ENCODE results near the gene TEAD1. TPM values are rescaled to one million over a fixed set of nuclear protein-coding genes. Genes with fewer than 3 reads are reported as not detected.

TEAD1 gene
- total RNA-seq, 1 experiment from 2014 or later, result 106 TPM

DNA sequence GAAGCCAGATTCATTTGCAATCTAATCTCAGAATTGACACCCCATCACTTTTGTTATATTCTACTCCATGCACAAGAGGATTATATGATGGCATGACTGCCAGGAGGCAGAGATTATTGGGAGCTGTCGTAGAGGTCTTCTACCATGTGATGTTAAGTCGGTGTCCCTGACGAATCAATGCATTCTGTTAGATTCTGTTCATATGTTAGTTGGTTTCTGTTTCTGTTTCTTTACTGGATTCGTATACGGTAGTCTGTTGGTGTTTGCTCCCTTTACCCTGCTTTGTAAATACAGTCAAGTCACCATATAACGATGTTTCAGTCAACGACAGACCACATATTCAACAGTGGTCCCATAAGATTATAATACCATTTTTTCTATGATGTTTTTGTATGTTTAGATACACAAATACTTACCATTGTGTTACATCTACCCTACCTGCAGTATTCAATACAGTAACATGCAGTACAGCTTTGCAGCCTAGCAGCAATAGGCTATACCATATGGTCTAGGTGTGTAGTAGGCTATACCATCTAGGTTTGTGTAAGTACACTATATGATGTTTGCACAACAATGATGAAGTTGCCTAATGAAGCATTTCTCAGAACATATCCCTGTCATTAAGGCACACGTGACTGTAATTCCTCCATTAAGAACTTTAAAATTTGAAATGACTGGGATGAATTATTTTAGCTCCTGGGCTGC, 312.1 kb downstream of the TEAD1 start:
- Histone ChIP-seq H3K4me2 (no peak overlapping the region), H3K27me3 (ENCODE audit: insufficient read depth, low read depth) (no peaks in the 10 kb centered on the region), H3K36me3 (ENCODE audit: low read depth) (no peaks in the 10 kb centered on the region), H3F3A (ENCODE audit: insufficient read depth, low read depth) (no peaks in the 10 kb centered on the region), H3K27ac (no peak overlapping the region), H3K4me3 (no peak overlapping the region), H3K4me1 (replicated peaks; ENCODE audit: insufficient read depth) (no peaks in the 10 kb centered on the region), H3K79me2 (ENCODE audit: low read depth) (no peaks in the 10 kb centered on the region), H2AFZ (no peak overlapping the region), H4K20me1 (ENCODE audit: insufficient read depth) (no peaks in the 10 kb centered on the region), H3K9me2 (ENCODE audit: insufficient read depth) (no peaks in the 10 kb centered on the region), H3K9me3 (ENCODE audit: insufficient read depth, low read depth) (no peaks in the 10 kb centered on the region)
- intact Hi-C loops (cut with micrococcal nuclease; ENCODE audit: unreplicated experiment), result no loop called here
- no TSS peak for BruUV-seq (replicated peaks)
- TF ChIP-seq EZH2 (IDR thresholded peaks at IDR 0.05; ENCODE audit: low read depth) (no peak), CTCF (conservative IDR thresholded peaks at IDR 0.05) (no peak)
- POLR2A ChIA-PET (ENCODE audit: unreplicated experiment), result no interaction called here
- CTCF ChIA-PET, result interaction anchor here (0.6 kb wide), 1 partner anchor 700 kb away, joined by 3 read pairs; no protein-coding TSS in a partner anchor
- no peak for DNase-seq

DNA sequence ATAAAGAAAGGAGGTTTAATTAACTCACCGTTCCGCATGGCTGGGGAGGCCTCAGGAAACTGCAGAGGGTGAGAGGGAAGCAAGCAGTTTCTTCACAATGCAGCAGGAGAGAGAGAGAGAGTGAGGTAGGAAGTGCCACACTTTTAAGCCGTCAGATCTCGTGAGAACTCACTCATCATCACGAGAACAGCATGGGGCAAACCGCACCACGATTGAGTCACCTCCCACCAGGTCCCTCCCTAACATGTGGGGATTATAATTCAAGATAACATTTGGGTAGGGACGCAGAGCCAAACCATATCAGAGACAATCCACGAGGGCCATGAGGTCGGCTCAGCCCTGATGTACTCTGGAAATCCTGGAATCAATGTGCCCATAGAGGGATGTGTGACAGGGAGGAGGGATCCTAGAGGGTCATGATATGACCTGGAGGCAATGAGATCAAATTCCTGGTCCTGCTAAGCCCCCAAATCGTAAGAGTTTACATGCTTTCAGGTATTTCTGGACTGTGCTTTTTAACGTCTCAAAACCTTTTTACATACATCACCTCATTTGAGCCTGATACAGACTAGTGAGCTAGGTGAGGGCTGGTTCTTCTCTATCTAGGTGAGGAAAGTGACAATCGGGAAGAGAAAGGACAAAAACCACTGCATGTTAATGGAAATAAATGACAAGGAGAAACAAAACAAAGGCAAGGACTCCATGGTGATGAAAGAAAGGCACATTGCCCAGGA, 315.4 kb downstream of the TEAD1 start:
- H2AFZ ChIP-seq, result no peak overlapping the region
- H3F3A ChIP-seq (ENCODE audit: insufficient read depth, low read depth), result peaks cover 7% of the 10 kb centered on the region; the same call in 1 of the 2 replicates
- peaks cover 15% of the 10 kb centered on the region for H3K4me1 ChIP-seq (replicated peaks; ENCODE audit: insufficient read depth)
- no peak overlapping the region for H3K4me2 ChIP-seq
- no peaks in the 10 kb centered on the region for H3K9me3 ChIP-seq (ENCODE audit: insufficient read depth, low read depth)
- ChIA-PET POLR2A (ENCODE audit: unreplicated experiment) (no interaction called here), CTCF (no interaction called here)
- DNase-seq, result no peak
- H4K20me1 ChIP-seq (ENCODE audit: insufficient read depth), result no peaks in the 10 kb centered on the region
- no peaks in the 10 kb centered on the region for H3K27me3 ChIP-seq (ENCODE audit: insufficient read depth, low read depth)
- H3K79me2 ChIP-seq (ENCODE audit: low read depth), result no peaks in the 10 kb centered on the region
- no TSS peak for BruUV-seq (replicated peaks)
- no peaks in the 10 kb centered on the region for H3K9me2 ChIP-seq (ENCODE audit: insufficient read depth)
- no peaks in the 10 kb centered on the region for H3K36me3 ChIP-seq (ENCODE audit: low read depth)
- no peak overlapping the region for H3K4me3 ChIP-seq
- H3K27ac ChIP-seq, result no peak overlapping the region
- intact Hi-C loops (cut with micrococcal nuclease; ENCODE audit: unreplicated experiment), result no loop called here
- TF ChIP-seq CTCF (conservative IDR thresholded peaks at IDR 0.05) (no peak), EZH2 (IDR thresholded peaks at IDR 0.05; ENCODE audit: low read depth) (no peak)

- no peaks in the 10 kb centered on the region for H3K9me2 ChIP-seq (ENCODE audit: insufficient read depth)
- TF ChIP-seq CTCF (conservative IDR thresholded peaks at IDR 0.05) (no peak), EZH2 (IDR thresholded peaks at IDR 0.05; ENCODE audit: low read depth) (no peak)
- intact Hi-C loops (cut with micrococcal nuclease; ENCODE audit: unreplicated experiment), result no loop called here
- H2AFZ ChIP-seq, result no peak overlapping the region
- peaks cover 7% of the 10 kb centered on the region; the same call in 1 of the 2 replicates for H3F3A ChIP-seq (ENCODE audit: insufficient read depth, low read depth)
- no peak overlapping the region for H3K27ac ChIP-seq
- no peaks in the 10 kb centered on the region for H4K20me1 ChIP-seq (ENCODE audit: insufficient read depth)
- ChIA-PET POLR2A (ENCODE audit: unreplicated experiment) (no interaction called here), CTCF (no interaction called here)
- H3K4me2 ChIP-seq, result no peak overlapping the region
- H3K4me3 ChIP-seq, result no peak overlapping the region
- no TSS peak for BruUV-seq (replicated peaks)
- peaks cover 16% of the 10 kb centered on the region for H3K4me1 ChIP-seq (replicated peaks; ENCODE audit: insufficient read depth)
- DNase-seq, result no peak
- H3K36me3 ChIP-seq (ENCODE audit: low read depth), result no peaks in the 10 kb centered on the region
- no peaks in the 10 kb centered on the region for H3K79me2 ChIP-seq (ENCODE audit: low read depth)
- no peaks in the 10 kb centered on the region for H3K27me3 ChIP-seq (ENCODE audit: insufficient read depth, low read depth)
- no peaks in the 10 kb centered on the region for H3K9me3 ChIP-seq (ENCODE audit: insufficient read depth, low read depth)
Measured at GRCh38 chr11:12990162-12990480, 315.9 kb downstream of the TEAD1 start.
